Measurements from ENCODE around the gene SNRNP70. TPM values are rescaled to one million over a fixed set of nuclear protein-coding genes. Genes with fewer than 3 reads are reported as not detected.

Gene SNRNP70
- polyA plus RNA-seq, 1 donor (not counting 4 experiments of a cell fraction or from before 2014, with no cell fraction given) = 149 TPM

GRCh38 chr19:49150944-49151243 is 65.6 kb downstream of the SNRNP70 start:
- H3K4me3 ChIP-seq (ENCODE audit: control insufficient read depth in 2 of 3, extremely low read depth in 1 of 3, insufficient read depth in 2 of 3, low read depth in 1 of 3, low read length in 3 of 3) = peak overlapping the region; percentile 47 to 94 (median 84)
- peaks cover 22% of the 10 kb centered on the region for H3K4me1 ChIP-seq (ENCODE audit: control insufficient read depth, extremely low read depth, insufficient read depth, low read length)
- peak overlapping the region; percentile 99 for H3K4me2 ChIP-seq (ENCODE audit: control insufficient read depth, extremely low read depth, insufficient read depth, low read depth, low read length)
- no peaks in the 10 kb centered on the region for H3K79me2 ChIP-seq (ENCODE audit: control insufficient read depth, insufficient read depth, low read length)
- no peak overlapping the region for H2AFZ ChIP-seq (ENCODE audit: control insufficient read depth, low read length)
- no peaks in the 10 kb centered on the region for H4K20me1 ChIP-seq (ENCODE audit: control insufficient read depth, extremely low read depth, insufficient read depth, low read length)
- H3K27me3 ChIP-seq (ENCODE audit: control insufficient read depth, extremely low read depth, insufficient read depth, low read length) = no peaks in the 10 kb centered on the region
- no peaks in the 10 kb centered on the region for H3K36me3 ChIP-seq (ENCODE audit: control insufficient read depth in 2 of 2, extremely low read depth in 1 of 2, insufficient read depth in 2 of 2, low read length in 2 of 2)
- H3K9ac ChIP-seq (ENCODE audit: control insufficient read depth, extremely low read depth, insufficient read depth, low read length) = peak overlapping the region; percentile 85
- DNase-seq (ENCODE audit: low read depth, low spot score) (no peak), FAIRE-seq (no peak)
- peak overlapping the region; percentile 13 for H3K27ac ChIP-seq (ENCODE audit: control insufficient read depth, insufficient read depth, low read length)
- TF ChIP-seq CTCF (optimal IDR thresholded peaks at IDR 0.05 in 1 of 3, IDR thresholded peaks at IDR 0.05 in 1 of 3, conservative IDR thresholded peaks at IDR 0.05 in 1 of 3; ENCODE audit: extremely low read depth in 1 of 3, insufficient read depth in 2 of 3, low read length in 3 of 3) = no peak
- TF ChIP-seq EZH2 (IDR thresholded peaks at IDR 0.05; ENCODE audit: low read length) = no peak
- dilution Hi-C loops (cut with MboI; ENCODE audit: extremely low pct_ligation_motif_present, low sequenced_read_pairs) = no loop called here
- no peaks in the 10 kb centered on the region for H3K9me3 ChIP-seq (ENCODE audit: control insufficient read depth, low read depth, low read length)
- H3K9me1 ChIP-seq (ENCODE audit: control insufficient read depth, extremely low read depth, insufficient read depth, low read length) = no peaks in the 10 kb centered on the region

GRCh38 chr19:49151267-49152118 is 66.2 kb downstream of the SNRNP70 start:
- FAIRE-seq (peak; percentile 60), DNase-seq (ENCODE audit: low read depth, low spot score) (peak; percentile 84)
- Histone ChIP-seq H3K9me1 (ENCODE audit: control insufficient read depth, extremely low read depth, insufficient read depth, low read length) (no peaks in the 10 kb centered on the region), H3K4me1 (ENCODE audit: control insufficient read depth, extremely low read depth, insufficient read depth, low read length) (peaks cover 22% of the 10 kb centered on the region), H3K27ac (ENCODE audit: control insufficient read depth, insufficient read depth, low read length) (peak overlapping the region; percentile 13), H3K4me3 (ENCODE audit: control insufficient read depth in 2 of 3, extremely low read depth in 1 of 3, insufficient read depth in 2 of 3, low read depth in 1 of 3, low read length in 3 of 3) (peak overlapping the region in 2 of 3 experiments; percentile 44 to 84), H3K9ac (ENCODE audit: control insufficient read depth, extremely low read depth, insufficient read depth, low read length) (no peak overlapping the region), H2AFZ (ENCODE audit: control insufficient read depth, low read length) (no peak overlapping the region), H3K27me3 (ENCODE audit: control insufficient read depth, extremely low read depth, insufficient read depth, low read length) (no peaks in the 10 kb centered on the region), H3K4me2 (ENCODE audit: control insufficient read depth, extremely low read depth, insufficient read depth, low read depth, low read length) (peak overlapping the region; percentile 99), H3K79me2 (ENCODE audit: control insufficient read depth, insufficient read depth, low read length) (no peaks in the 10 kb centered on the region), H3K9me3 (ENCODE audit: control insufficient read depth, low read depth, low read length) (no peaks in the 10 kb centered on the region), H4K20me1 (ENCODE audit: control insufficient read depth, extremely low read depth, insufficient read depth, low read length) (no peaks in the 10 kb centered on the region), H3K36me3 (ENCODE audit: control insufficient read depth in 2 of 2, extremely low read depth in 1 of 2, insufficient read depth in 2 of 2, low read length in 2 of 2) (no peaks in the 10 kb centered on the region)
- dilution Hi-C loops (cut with MboI; ENCODE audit: extremely low pct_ligation_motif_present, low sequenced_read_pairs) = no loop called here
- TF ChIP-seq CTCF (optimal IDR thresholded peaks at IDR 0.05 in 1 of 3, IDR thresholded peaks at IDR 0.05 in 1 of 3, conservative IDR thresholded peaks at IDR 0.05 in 1 of 3; ENCODE audit: extremely low read depth in 1 of 3, insufficient read depth in 2 of 3, low read length in 3 of 3) = no peak
- TF ChIP-seq EZH2 (IDR thresholded peaks at IDR 0.05; ENCODE audit: low read length) = no peak

All from keratinocyte (primary cell).